ENCODE measurements around the gene NMB.
"Not testable (repeated sequence)": the region's sequence is repeated elsewhere in the genome, so short reads cannot be mapped to it uniquely, and the experiment has no call there.

NMB gene, protein sequence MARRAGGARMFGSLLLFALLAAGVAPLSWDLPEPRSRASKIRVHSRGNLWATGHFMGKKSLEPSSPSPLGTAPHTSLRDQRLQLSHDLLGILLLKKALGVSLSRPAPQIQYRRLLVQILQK

DNA sequence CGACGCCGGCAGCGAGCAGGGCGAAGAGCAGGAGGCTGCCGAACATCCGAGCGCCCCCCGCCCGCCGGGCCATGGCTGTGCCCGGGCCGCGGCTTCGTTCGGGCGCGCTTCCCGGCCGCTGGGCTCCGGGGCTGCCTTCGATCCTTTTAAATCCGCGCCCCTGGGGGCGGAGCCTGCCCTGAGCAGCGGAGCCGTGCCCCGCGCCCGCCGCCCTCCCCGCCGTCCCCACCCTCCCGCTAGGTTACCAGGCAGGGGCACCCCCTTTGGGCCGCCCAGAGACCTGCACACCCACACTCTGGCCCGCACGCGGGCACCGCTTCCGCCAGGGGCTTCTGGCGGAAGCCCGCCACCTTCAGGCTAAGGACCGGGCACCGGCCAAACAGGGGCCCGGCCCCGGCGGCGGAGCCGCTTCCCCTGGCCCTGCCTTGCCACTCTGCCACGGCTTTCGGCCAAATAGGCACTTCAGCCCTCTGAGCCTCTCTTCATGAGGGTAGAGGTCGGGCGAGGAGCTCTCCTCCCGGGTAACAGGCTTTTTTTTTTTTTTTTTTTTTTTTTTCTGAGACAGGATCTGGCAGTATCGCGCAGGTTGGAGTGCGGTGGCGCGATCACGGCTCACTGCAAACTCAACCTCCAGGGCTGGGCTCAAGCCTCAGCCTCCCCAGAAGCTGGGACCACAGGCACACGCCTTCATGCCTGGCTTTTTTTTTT lies at the start of gene NMB:
NMB (minus strand) TSS at position 120 of the 708 bp plus-strand sequence; CDS start at position 73, 47 bp downstream.
- peak; percentile 47 to 80 for DNase-seq

DNA sequence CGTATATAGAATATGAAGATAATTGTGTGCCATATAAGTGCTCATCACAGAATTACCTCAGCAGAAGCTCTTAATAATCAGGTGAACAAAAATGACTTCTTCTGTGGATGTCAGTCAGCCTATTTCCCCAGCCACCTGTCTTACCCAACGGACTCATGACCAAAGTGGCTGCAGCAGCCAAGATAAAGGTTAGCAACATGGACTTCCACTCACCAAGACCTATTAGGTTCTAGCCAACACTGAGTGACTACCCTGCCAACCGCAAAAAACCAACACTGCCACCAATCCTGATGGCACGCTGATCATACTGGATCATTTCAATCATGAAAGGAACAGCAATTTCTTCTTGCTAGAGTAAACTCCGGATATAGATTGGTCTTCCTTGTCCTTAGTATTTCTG lies 45.8 kb upstream of the NMB start:
- no peak for DNase-seq

DNA sequence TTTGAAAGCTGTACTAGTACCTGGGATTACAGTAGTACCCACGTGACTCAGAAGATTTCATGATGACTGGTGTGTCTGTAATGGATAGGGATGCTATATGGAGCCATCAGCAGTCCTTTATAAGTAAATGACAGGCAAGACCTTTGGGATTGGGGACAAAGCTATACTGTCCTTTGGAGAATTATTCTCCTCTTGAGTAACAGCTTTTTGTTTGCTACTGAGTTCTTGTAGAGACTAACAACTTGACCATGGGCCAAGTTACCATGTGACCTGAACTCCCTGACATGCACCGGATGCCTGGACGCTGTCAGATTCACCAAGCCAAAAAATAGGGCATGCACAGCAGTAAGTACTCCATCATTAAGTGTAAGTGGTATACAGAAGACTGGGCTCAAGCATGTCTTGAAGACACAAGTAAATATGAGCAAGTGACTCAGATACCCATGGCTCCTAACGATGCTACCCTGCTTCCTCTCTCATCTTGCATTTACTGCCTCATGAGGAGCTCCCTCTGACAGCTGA lies 45.0 kb upstream of the NMB start:
- no peak for DNase-seq

DNA sequence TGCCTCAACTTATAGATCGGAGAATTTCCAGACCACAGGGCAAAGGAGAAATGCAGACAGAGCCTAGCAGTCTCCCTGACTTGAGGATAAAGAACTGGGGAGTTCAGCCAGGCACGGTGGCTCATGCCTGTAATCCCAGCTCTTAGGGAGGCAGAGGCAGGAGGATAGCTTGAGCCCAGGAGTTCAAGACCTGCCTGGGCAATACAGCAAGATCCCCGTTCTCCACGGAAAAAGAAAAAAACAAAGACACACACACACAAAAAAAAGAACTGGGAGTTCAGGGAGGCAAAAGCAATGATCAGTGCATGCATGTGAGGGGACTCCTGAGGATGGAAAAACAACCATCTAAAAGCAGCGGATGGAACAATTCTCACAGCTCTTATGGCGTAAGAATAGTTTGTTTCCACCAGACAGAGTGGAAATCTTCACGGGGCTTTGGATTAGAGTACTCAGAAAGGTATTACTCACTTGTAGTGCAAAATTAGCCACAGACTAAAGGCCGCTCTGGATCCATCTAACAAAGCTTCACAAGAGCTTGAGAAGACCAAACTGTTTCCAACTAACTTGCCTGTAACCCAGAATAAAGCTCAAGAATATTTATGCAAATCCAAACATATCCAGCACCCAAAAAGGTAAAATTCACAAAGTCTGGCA lies 41.7 kb upstream of the NMB start:
- no peak for DNase-seq

DNA sequence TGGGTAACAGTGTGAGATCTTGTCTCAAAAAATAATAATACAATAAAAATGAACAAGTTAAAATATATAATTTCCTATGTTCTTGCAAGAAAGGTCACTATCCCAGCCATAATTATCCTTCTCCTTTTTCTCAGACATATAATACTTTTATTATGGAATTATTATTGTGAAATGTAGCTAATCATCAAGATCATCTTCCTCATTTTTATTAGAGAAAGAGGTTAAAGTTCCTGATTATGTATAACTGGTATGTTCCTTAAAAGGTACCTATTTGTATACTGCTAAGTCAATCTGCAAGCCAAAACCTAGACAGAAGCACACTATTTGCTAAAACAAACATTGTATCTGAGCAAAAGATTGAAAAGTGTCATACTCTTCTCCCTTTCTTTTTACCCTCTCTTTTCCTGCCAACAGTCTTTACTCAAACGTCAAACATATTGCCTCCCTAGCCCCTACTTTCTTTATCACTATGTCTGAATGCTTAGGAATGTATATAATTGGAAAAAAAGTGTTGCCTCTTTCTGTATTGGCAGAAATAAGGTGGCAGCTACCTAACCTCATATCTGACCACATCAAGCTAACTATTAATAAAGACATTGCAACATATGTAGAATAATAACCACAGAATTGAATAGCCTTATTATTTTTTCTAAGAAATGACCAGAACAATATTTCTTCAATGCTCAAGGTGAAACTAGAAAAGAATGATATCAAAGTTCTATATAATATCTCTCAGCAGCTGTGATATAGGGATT lies 39.4 kb upstream of the NMB start:
- no peak for DNase-seq

DNA sequence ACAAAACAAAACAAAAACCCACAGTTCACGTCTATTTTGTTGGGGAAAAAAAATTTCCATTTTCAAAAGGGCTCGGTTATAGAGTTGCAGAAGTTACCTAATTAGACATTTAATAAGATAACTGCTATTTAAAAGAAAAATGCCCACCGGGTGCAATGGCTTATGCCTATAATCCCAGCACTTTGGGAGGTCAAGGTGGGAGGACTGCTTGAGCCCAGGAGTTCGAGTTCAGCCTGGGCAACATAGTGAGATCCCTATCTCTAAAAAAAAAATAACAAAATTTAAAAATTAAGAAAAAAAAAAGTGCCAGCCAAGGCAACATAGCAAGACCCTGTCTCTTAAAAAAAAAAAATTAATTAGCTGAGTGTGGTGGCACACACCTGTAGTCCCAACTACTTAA lies 38.8 kb upstream of the NMB start:
- DNase-seq = no peak

DNA sequence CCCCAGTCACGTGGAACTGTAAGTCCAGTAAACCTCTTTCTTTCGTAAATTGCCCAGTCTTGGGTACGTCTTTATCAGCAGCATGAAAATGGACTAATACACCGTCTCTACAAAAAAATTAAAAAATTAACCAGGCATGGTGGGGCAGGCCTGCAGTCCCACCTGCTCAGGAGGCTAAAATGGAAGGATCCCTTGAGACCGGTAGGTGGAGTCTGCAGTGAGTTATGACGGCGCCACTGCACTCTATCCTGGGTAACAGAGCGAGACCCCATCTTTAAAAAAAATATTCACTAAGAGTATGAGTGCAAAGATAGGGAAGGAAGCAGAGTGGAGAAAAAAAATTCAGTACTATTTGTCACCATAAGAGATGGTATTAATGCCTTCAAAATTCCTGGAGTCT lies 32.3 kb upstream of the NMB start:
- no peak for DNase-seq

DNA sequence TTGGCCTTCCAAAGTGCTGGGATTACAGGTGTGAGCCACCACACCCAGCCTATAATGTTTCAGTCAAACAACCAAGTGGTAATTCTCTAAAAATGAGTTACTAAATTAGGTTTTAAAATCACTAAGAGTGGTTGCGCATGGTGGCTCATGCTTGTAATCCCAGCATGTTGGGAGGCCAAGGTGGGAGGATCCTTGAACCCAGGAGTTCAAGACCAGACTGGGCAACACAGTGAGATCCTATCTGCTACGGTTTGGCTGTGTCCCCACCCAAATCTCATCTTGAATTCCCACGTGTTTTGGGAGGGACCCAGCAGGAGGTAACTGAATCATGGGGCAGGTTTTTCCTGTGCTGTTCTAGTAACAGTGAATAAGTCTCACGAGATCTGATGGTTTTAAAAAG lies 31.9 kb upstream of the NMB start:
- no peak for DNase-seq

DNA sequence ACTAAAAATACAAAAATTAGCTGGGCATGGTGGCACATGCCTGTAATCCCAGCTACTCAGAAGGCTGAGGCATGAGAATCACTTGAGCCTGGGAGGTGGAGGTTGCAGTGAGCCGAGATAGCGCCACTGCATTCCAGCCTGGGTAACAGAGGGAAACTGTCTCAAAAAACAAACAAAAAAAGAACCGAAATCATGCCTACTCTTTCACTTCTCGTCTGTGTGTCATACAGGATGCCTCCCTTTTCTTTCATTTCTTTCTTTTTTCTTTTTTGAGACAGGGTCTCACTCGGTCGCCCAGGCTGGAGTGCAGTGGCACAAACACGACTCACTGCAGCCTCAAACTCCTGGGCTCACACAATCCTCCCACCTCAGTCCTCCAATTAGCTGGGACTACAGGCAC lies 28.4 kb upstream of the NMB start:
- not testable (repeated sequence) for DNase-seq

DNA sequence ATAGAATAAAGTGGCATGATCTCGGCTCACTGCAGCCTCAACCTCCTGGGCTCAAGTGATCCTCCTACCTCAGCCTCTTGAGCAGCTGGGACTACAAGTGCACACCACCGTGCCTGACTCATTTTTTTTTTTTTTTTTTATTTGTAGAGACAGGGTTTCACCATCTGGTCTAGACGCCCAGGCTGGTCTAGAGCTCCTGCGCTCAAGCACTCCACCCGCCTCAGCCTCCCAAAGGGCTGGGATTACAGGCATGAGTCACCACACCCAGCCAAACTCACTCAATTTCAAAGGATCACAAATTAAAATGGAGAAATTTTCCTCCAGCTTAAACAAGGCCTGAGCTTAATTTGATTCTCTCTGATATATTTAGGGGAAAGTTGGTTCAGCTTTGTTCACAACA lies 27.3 kb upstream of the NMB start:
- no peak for DNase-seq

DNA sequence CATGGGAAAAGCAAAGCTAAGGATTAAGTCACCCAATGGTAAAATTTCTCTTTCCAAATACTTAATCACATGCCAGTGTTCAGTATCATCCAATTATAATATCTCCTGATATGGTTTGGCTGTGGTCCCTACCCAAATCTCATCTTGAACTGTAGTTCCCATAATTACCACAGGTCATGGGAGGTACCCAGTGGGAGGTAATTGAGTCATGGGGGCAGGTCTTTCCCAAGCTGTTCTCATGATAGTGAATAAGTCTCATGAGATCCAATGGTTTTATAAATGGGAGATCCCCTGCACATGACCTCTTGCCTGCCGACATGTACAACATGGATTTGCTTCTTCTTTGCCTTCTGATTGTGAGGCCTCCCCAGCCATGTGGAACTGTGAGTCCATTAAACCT lies 26.1 kb upstream of the NMB start:
- DNase-seq = no peak

DNA sequence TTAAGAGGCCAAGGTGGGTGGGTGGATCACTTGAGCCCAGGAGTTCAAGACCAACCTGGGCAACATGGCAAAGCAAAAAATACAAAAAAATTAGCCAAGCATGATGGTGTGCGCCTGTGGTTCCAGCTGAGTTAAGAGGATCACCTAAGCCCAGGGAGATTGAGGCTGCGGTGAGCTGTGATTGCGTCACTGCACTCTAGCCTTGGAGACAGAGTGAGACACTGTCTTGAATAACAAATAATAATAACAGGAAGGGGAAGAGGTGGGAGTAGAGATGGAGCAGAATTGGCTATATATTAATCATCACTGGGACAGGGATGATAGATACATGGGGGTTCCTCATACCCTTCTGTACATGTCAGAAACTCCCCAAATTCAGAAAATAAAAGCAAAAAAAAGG lies 23.8 kb upstream of the NMB start:
- no peak for DNase-seq

DNA sequence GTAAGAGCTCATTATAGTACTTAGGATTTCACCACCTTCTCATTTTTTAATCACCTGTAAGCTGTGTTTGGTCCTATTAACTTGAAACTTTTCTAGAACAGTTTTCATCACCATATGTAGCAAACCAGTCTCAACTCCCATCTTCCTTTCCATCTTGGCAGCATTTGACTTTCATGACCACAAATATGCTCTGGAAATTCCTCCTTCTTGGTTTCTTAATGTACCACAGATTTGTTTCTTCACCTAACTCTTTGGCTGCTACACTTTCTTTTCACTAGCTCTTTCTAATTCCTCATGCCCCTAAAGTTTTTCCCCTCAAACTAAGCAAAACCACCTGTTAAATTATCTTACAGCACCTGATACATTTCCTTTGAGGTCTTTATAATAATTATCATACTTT lies 13.2 kb upstream of the NMB start:
- DNase-seq = no peak

DNA sequence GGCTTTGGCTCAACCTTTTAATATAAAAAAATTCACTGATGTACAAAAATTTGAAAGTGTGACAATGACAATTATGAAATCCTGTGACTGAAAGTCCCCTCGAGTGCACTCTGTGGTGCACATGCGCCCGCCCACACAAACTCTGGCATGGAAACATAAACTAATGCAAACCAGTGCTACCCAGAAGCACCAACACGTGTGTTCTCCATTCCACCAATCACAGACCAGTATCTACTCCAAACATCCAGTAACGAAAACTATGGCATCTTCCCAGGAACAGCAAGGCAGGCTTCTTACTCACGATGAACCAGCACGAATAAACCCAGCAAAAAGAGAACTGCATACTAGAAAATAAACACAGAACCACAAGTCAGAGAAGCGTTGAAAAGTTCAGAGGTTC lies 11.7 kb upstream of the NMB start:
- no peak for DNase-seq

DNA sequence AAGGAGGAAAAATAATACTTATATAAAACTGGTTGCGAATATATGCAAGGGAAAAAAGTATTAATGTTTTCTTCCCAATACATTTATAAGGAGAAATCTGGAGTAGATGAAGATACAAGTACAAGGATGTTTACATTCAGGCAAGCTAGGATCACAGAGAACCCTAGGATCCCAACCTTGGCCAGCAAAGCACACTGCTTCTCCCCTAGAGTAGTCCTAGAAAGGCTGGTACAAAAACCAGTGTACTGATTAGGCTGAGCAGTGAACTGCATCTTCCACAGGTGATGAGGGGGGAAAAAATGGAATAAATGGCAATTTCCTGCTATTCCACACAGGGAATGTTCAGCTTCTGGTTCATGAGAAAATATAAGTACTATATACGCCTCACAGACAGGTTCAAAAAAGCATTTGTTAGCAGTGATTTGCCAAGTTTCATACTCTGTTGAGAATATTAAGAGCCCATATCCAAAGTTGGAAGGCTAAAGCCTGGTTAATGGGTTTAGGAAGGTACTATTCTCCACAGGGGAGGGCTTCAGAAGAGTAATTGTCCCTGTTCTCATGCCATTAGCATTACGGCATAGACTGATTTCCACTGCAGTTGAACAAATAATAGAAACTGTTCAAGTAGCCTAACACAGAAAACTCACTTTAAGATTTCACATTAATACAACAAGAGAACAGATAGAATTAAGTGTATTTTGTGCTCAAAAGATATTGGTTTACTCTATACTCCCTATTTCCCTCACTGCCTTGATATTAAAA lies 10.4 kb upstream of the NMB start:
- no peak for DNase-seq

DNA sequence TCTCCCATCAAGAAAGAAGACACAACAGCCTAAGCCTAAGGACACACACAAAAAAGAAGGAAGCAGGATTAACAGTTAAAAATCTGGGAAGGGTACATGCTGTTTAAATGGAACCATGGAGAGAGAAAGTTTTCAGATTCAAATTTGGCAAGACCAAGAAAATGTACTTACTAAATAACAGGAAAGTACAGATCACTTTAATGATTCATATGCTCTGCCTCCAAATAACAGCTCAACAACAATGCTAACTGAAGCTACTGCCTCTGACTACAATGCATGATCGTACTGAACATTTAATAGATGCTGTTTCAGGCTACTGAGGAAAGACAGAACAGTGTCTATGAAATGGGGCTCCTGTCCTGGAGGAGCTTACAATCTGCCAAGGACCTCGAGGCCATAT lies 8.4 kb upstream of the NMB start:
- DNase-seq = no peak

DNA sequence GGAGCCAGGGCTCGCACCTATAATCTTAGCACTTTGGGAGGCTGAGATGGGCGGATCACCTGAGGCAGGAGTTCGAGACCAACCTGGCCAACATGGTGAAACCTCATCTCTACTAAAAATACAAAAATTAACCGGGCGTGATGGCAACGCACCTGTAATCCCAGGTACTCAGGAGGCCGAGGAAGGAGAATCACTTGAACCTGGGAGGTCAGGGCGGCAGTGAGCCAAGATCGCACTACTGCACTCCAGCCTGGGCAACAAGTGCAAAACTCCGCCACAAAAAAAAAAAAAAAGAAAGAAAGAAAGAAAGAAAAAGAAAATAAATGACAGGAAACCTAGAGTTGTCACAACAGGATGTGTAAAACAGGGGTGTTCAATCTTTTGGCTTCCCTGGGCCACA lies 3.0 kb upstream of the NMB start:
- no peak for DNase-seq

DNA sequence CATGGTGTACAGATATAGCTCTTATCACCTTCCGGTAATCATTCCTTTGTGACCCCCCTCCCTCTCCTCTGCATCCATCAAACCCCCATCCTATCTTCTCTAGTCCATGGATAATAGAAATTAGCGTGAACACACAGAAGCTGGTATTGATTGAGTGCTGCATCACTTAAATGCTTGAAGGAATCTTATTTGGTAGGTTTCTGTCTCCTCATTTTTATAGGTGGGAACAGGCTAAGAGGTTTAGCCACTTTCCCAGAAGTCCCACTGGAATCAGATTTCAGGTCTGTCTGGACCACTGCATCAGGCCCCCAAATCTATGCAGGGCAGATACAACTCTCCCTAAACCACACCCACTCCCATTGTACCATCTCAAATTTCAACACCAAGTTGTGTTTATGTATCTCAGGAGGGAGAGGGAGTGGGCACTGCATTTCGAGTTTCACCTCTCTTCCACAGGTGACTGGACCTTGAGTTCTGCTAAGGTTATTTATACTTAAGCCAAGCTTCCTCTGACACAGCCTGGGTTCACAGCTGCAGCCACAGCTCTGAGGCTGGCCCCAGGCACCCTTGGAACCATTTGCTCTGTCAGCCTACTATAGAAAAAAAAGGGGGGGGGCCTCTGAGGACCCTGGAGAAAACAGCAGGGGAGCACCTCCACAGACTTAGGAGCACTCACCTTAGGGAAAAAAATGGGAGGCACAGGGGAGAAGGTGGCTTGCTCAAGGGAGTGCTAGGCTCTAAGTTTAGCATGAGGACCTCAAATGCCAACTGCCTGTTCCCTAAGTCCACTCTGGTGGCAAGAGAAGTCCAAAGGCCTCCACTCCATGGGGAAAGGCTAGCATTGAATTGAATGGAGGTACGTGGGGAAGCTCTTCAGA lies 2.1 kb upstream of the NMB start:
- no peak for DNase-seq

DNA sequence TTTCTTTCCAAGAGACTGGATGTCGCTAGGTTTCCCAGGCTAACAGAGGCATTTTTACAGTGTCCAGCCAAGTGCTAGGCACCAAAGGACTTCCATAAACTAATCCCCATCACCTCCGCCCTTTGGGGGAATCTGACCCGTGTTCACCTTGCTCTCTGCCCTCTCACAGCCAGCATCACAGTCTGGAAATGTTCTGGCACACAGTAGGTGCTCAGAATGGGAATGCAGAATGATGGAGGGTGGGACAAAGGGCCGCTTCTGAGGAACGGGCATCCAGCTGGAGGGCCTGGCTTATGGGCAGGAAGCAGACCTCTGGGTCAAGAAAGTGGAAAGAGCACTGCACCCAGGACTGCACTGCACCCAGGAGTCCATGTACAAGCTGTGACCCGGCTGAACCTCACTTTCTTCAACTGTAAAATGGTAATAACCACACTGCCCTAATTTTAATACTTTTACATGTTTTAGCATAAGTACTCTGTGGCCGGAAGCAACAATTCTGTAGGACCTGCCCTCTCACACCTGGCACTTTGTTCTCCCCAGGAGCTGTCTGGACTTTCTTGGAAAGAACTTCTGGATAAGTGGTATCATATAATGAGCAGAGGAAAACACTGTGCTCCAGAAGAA lies 901 bp upstream of the NMB start:
- no peak for DNase-seq

DNA sequence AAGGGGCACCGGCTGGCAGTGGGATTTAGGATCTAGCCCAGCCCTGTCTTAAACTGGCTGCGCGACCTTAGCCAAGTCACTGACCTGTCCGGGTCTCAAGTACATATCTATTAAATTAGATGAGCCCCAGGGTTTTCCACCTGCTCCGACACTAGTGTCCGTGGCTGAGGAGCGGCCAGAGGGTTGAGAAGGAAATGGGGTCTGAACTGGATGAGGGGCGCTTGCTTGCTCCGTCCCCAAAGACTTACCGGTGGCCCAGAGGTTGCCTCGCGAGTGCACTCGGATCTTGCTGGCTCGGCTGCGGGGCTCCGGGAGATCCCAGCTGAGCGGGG lies 285 bp downstream of the NMB start:
- DNase-seq = no peak

DNA sequence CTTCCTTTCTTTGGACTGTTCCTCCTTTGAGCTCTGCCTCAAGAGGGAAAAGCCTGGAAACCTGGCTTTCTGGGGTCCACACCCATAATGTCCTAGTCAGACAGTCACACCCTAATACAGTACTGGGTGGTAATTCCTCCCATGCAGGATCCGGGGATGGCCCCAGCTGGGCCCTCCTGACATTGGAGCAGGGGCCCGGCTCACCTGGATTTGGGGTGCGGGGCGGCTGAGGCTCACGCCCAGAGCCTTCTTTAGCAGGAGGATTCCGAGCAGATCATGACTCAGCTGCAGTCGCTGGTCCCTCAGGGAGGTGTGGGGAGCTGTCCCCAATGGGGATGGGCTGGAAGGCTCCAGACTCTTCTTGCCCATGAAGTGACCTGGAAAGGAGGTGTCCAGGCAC lies 1.0 kb downstream of the NMB start:
- no peak for DNase-seq

Data from bone marrow (tissue), 2 donors.